Superior temporal gyrus (tissue), 1 donor: Measurements from ENCODE around the gene DDX10.

Experiments
- DNase-seq: peaks from one replicate; pipeline ENCODE4 v3.0.0-alpha.2; 2016; ENCODE audit errors: extremely low spot score

DDX10 gene

GRCh38 chr11:108654994-108655631 is 9.8 kb upstream of the DDX10 start:
- DNase-seq: peak; percentile 62

- DNase-seq: no peak
These were observed 2.2 kb upstream of the DDX10 start for GRCh38 chr11:108662700-108663099.

GRCh38 chr11:108663154-108663877 is 1.6 kb upstream of the DDX10 start:
- DNase-seq: no peak

- DNase-seq: no peak
These were observed 1.5 kb downstream of the DDX10 start for GRCh38 chr11:108666373-108666772.

- DNase-seq: no peak
These were observed 4.4 kb downstream of the DDX10 start for GRCh38 chr11:108669286-108669685.

GRCh38 chr11:108669711-108670110 is 4.8 kb downstream of the DDX10 start:
- no peak for DNase-seq

- DNase-seq: no peak
These were observed 5.6 kb downstream of the DDX10 start for GRCh38 chr11:108670451-108670850.

- DNase-seq: no peak
These were observed 7.2 kb downstream of the DDX10 start for GRCh38 chr11:108672113-108672512.

GRCh38 chr11:108672786-108673185 is 7.9 kb downstream of the DDX10 start:
- DNase-seq: no peak

GRCh38 chr11:108679045-108679444 is 14.2 kb downstream of the DDX10 start:
- DNase-seq: no peak

GRCh38 chr11:108680271-108680670 is 15.4 kb downstream of the DDX10 start:
- no peak for DNase-seq

- DNase-seq: no peak
These were observed 20.7 kb downstream of the DDX10 start for GRCh38 chr11:108685419-108686130.

- no peak for DNase-seq
These were observed 29.0 kb downstream of the DDX10 start for GRCh38 chr11:108693852-108694251.

- no peak for DNase-seq
These were observed 30.0 kb downstream of the DDX10 start for GRCh38 chr11:108694846-108695245.

- peak; percentile 87 for DNase-seq
These were observed 33.1 kb downstream of the DDX10 start for GRCh38 chr11:108697872-108698473.

GRCh38 chr11:108698844-108699642 is 34.2 kb downstream of the DDX10 start:
- no peak for DNase-seq

- no peak for DNase-seq
These were observed 39.0 kb downstream of the DDX10 start for GRCh38 chr11:108703916-108704315.

- no peak for DNase-seq
These were observed 40.2 kb downstream of the DDX10 start for GRCh38 chr11:108705061-108705460.

GRCh38 chr11:108708173-108708572 is 43.3 kb downstream of the DDX10 start:
- no peak for DNase-seq

GRCh38 chr11:108709741-108710140 is 44.9 kb downstream of the DDX10 start:
- no peak for DNase-seq

- DNase-seq: no peak
These were observed 48.4 kb downstream of the DDX10 start for GRCh38 chr11:108713076-108713790.
